HG02973 (cell line): ENCODE data around the gene BCKDK.

Experiments used
- ATAC-seq: cut with Tn5 transposase; IDR thresholded peaks from one replicate; pipeline ENCODE4 v1.9.1; 2021; ENCODE audit warnings: moderate library complexity; ENCODE audit not compliant: unreplicated experiment

BCKDK gene

GRCh38 chr16:31080035-31080629 is 28.1 kb upstream of the BCKDK start:
- no peak for ATAC-seq

GRCh38 chr16:31080756-31081419 is 27.3 kb upstream of the BCKDK start:
- no peak for ATAC-seq

- ATAC-seq: no peak
Observed at GRCh38 chr16:31081428-31082351, 26.5 kb upstream of the BCKDK start.

GRCh38 chr16:31082368-31083045 is 25.7 kb upstream of the BCKDK start:
- no peak for ATAC-seq

- no peak for ATAC-seq
Observed at GRCh38 chr16:31083081-31083480, 25.1 kb upstream of the BCKDK start.

GRCh38 chr16:31083556-31083955 is 24.6 kb upstream of the BCKDK start:
- ATAC-seq: no peak

GRCh38 chr16:31083981-31084380 is 24.2 kb upstream of the BCKDK start:
- no peak for ATAC-seq

GRCh38 chr16:31084584-31085302 is 23.4 kb upstream of the BCKDK start:
- no peak for ATAC-seq

GRCh38 chr16:31085411-31085810 is 22.8 kb upstream of the BCKDK start:
- no peak for ATAC-seq

- no peak for ATAC-seq
Observed at GRCh38 chr16:31085873-31086628, 22.1 kb upstream of the BCKDK start.

- ATAC-seq: no peak
Observed at GRCh38 chr16:31086629-31086906, 21.6 kb upstream of the BCKDK start.

- ATAC-seq: no peak
Observed at GRCh38 chr16:31087481-31087880, 20.7 kb upstream of the BCKDK start.

GRCh38 chr16:31087971-31088370 is 20.2 kb upstream of the BCKDK start:
- ATAC-seq: no peak

GRCh38 chr16:31088459-31089183 is 19.6 kb upstream of the BCKDK start, which contains the start of gene PRSS53:
PRSS53 (minus strand) TSS chr16:31088943; CDS start chr16:31088809, 134 bp downstream.
- ATAC-seq: no peak

GRCh38 chr16:31089199-31089598 is 19.0 kb upstream of the BCKDK start:
- no peak for ATAC-seq

GRCh38 chr16:31090540-31090939 is 17.6 kb upstream of the BCKDK start:
- no peak for ATAC-seq

GRCh38 chr16:31092330-31092729 is 15.9 kb upstream of the BCKDK start:
- ATAC-seq: no peak

- no peak for ATAC-seq
Observed at GRCh38 chr16:31093132-31093703, 15.0 kb upstream of the BCKDK start.

- peak; percentile 11 for ATAC-seq
Observed at GRCh38 chr16:31094088-31094423, 14.1 kb upstream of the BCKDK start.
